Retina (tissue), 1 donor: Measurements from ENCODE around the gene POMGNT1.
"Not testable (repeated sequence)": the region's sequence is repeated elsewhere in the genome, so short reads cannot be mapped to it uniquely, and the experiment has no call there.

Experiments used
- DNase-seq: peaks from one replicate; pipeline ENCODE4 v3.0.0-alpha.2; 2016

POMGNT1 gene

DNA sequence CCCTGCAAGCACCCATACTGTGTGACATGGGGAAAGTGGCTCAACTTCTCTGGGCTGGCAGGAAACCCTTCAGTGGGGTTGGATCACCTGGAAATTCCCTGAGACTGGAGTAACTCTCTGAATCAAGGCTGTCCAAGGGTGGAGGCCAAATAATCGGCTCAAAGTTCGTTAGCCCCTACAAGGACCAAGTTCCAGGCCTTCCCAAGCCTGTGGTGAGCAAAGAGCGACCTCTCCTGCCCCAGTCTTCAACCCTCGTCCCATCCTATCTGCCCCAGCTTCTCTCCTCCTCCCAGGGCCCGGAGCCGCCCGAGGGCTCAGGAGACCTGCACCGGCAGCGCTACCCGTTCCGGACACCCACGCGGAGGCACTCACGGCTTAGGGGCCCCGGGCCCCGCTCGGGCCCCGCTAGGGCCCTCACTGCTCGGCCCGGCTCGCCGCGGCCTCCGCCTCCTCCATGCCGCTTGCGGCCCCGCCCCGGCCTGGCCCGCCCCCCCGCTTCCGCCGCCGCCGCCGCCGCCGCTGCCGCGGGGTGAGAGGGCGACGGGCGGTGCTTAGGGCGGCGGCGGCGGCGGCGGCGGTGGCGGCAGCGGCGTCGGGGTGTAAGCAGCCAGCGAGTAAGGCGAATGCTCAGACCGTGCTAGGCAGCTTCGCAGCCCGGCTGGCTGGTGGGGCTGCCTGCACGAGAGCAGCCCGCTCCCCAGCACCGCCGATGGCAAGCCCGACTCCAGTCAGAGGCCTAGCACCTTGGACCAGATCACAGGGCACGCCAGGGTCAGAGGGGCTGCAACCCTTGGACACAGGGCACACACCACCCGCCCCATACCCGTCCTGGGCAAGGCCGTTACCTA, at the start of gene POMGNT1:
Gene POMGNT1, minus strand, starts transcription at position 471 of the 848 bp plus-strand sequence. CDS start 613 bp downstream, outside the sequence.
- DNase-seq = peak; percentile 81

DNA sequence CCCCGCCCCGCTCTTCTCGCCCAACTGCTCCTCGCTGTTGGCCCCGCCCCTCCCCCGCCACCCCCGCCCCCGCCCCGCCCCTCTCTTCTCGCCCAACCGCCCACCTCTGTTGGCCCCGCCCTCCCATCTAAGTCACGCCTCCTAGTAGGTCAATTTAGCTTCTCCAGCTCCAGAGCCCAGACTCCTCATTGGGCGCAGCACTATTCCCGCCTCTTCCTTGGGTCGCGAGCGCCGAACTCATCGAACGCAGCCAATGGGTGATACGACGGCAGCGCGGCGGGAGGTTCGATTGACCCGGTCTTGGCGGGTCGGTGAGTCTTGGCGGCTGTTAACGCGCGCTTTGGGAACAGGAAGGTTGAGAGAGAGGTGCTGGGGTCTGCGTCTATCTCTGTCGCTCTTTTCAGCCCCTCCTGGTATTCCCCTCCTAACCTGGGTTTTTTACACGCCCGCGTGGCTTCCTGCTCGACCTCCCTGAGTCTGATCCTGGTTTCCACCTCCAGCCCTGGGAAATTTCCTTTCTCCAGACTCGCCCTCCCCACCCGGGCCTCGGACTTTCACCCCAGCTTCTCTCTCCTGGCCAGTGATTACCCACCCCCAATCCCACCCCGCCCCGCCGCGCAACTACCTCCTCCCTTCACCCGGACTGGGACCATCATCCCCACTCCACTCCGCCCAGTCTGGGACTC, 49.3 kb upstream of the POMGNT1 start, which contains the start of gene RAD54L:
Gene RAD54L, plus strand, starts transcription at position 328 of the 686 bp plus-strand sequence. CDS start 643 bp downstream, outside the sequence.
- peak; percentile 96 for DNase-seq

GRCh38 chr1:46246548-46247435, 48.6 kb upstream of the POMGNT1 start:
- peak; percentile 76 for DNase-seq

DNA sequence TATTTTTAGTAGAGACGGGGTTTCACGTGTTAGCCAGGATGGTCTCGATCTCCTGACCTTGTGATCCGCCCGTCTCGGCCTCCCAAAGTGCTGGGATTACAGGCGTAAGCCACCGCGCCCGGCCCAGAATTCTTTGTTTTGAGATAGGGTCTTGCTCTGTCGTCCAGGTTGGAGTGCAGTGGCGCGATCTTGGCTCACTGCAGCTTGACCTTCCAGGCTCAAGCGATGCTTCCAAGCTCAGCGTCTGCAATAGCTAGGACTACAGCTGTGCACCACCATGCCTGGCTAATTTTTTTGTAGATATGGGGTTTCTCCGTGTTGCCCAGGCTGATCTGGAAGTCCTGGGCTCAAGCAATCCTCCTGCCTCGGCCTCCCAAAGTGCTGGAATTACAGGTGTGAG, 47.9 kb upstream of the POMGNT1 start:
- not testable (repeated sequence) for DNase-seq

DNA sequence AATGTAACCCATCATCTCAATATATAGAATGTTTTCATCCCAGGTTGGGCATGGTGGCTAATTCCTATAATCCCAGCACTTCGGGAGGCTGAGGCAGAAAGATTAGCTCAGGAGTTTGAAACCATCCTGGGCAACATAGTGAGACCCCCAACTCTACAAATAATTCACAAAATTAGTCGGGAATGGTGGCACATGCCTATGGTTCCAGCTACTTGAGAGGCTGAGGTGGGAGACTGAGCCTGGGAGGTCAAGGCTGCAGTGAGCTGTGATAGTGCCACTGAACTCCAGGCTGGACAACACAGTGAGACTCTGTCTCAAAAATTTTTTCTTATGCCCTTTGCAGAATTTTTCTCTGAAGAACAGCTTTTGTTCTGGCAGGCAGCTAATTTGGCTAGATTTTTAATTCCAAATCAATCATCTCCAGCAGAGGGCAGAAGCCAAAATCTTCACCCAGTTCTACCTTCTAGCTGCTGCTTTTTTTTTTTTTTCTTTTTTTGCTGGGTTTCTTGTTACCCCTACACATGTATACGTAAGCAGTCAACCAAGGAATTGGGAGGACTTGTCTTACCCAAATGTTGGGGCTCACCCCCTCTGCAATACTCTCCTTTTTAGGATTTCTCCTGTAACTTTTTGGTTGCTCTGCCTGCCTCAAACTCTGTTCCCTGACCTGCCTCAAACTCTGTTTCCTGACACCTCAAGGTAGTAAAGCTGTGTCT, 46.6 kb upstream of the POMGNT1 start:
- DNase-seq = no peak

DNA sequence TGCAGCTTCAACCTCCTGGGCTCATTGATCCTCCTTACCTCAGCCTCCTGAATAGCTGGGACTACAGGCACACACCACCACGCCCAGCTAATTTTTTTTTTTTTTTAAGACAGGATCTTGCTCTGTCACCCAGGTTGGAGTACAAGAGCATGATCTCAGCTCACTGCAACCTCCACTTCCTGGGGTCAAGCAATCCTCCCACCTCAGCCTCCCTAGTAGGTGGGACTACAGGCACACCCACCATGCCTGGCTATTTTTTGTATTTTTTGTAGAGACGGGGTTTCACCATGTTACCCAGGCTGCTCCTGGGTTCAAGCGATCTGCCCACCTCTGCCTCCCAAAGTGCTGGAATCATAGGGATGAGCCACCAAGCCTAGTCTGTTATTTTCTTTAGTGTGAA, 45.6 kb upstream of the POMGNT1 start:
- not testable (repeated sequence) for DNase-seq

DNA sequence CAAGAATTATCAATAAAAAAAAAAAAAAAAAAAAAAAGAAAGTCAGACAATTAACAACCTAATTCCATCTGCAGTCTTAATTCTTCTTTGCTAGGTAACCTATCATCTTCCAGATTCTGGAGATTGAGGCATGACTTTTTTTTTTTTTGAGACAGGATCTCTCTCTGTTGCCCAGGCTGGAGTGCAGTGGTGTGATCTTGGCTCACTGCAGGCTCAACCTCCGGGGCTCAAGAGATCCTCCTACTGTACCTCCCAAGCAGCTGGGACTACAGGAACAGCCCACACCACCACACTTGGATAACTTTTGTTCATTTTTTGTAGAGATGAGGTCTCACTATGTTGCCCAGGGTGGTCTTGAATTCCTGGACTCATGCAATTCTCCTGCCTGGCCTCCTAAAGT, 44.7 kb upstream of the POMGNT1 start:
- no peak for DNase-seq

DNA sequence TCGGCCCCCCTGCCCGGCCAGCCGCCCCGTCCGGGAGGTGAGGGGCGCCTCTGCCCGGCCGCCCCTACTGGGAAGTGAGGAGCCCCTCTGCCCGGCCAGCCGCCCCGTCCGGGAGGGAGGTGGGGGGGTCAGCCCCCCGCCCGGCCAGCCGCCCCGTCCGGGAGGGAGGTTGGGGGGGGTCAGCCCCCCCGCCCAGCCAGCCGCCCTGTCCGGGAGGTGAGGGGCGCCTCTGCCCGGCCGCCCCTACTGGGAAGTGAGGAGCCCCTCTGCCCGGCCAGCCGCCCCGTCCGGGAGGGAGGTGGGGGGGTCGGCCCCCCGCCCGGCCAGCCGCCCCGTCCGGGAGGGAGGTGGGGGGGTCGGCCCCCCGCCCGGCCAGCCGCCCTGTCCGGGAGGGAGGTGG, 43.5 kb upstream of the POMGNT1 start:
- not testable (repeated sequence) for DNase-seq

DNA sequence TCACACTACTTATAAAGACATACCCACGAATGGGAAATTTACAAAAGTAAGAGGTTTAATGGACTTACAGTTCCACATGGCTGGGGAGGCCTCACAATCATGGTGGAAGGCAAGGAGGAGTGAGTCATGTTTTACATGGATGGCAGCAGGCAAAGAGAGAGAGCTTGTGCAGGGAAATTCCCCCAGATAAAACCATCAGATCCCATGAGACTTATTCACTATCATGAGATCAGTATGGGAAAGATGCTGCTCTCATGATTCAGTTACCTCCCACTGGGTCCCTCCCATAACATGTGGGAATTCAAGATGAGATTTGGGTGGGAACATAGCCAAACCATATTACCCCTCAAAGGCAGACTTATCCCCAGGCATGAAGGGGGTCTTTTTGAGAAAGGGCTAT, 40.6 kb upstream of the POMGNT1 start:
- DNase-seq = not testable (repeated sequence)

GRCh38 chr1:46236882-46237281, 38.6 kb upstream of the POMGNT1 start:
- DNase-seq = no peak

- not testable (repeated sequence) for DNase-seq
Measured at GRCh38 chr1:46231231-46231630, 33.0 kb upstream of the POMGNT1 start.

- no peak for DNase-seq
Measured at GRCh38 chr1:46224966-46225365, 26.7 kb upstream of the POMGNT1 start.

DNA sequence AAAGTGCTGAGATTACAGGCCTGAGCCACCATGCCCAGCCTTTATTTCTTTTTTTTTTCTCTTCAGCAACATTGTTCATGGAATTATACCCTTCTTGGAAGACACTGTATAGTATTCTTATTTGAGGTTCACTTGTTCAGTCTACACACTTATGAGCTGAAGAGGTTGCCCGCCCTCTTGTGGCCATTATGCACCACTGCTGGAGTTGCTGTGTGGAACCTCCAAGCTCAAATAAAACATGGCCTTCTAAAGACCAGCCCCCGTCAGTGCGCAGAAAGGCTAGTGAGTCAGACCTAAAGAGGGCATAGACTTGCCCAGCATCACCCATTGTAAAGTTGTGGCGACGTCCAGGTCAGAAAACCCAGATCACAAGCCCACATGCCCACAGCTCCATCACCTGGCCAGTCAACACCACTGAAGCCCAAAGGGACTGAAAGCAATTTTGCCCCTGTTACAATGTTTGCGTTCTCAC, 25.3 kb upstream of the POMGNT1 start:
- DNase-seq = peak; percentile 81

GRCh38 chr1:46223055-46223454, 24.8 kb upstream of the POMGNT1 start:
- DNase-seq = not testable (repeated sequence)

GRCh38 chr1:46221749-46222148, 23.5 kb upstream of the POMGNT1 start:
- peak; percentile 55 for DNase-seq

GRCh38 chr1:46220808-46221207, 22.6 kb upstream of the POMGNT1 start:
- no peak for DNase-seq

DNA sequence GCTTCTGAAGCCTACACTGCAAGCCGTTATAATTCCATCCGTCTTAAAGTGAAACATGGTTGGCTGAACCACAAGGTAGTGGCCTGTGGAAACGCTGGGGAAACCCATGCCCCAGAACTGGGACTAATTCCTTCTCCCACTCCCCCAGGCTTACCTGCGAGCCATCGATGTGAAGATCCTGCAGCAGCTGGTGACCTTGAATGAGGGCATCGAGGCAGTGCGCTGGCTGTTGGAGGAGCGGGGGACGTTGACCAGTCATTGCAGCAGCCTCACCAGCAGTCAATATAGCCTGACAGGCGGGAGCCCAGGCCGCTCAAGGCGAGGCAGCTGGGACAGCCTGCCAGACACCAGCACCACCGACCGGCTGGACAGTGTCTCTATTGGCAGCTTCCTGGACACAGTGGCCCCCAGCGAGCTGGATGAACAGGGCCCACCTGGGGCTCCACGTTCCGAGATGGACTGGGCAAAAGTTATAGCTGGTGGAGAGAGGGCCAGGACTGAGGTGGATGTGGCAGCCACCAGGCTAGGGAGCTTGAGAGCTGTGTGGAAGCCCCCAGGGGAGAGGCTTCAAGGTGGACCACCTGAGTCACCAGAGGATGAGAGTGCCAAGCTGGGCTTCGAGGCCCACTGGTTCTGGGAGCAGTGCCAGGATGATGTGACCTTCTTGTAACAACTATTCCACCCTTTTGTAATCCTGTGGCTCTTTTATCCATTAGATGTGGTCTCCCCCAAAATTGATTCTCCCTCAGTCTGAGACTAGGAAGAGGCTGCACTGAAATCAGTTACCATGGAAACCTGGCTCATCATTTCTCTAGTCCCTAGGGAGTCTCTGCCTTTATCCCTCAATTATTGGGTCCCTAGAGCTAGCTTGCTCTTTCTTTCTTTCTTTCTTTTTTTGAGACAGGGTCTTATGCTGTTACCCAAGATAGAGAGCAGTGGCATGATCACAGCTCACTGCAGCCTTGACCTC, 21.6 kb upstream of the POMGNT1 start:
- no peak for DNase-seq

DNA sequence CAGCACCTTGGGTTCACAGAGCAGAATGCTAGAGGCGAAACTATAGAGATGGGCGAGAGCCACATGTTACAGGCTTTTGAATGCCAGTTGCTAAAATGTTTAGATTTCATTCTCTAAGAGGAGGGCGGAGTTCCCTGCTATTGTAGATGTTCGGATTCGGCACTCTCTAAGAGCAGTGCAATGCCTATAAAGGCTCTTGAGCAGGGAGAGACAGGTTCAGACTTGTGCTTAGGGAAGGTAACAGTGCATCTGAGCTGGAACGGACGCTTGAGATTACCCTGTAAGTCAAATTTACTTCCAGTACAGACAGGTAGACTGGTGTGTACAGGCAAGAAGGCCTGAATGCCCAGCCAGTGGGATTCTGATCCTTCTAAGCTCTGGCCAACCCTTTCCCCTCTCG, 20.2 kb upstream of the POMGNT1 start:
- DNase-seq = no peak

- DNase-seq = no peak
Measured at GRCh38 chr1:46215504-46215903, 17.3 kb upstream of the POMGNT1 start.

GRCh38 chr1:46211051-46211450, 12.8 kb upstream of the POMGNT1 start:
- DNase-seq = no peak

DNA sequence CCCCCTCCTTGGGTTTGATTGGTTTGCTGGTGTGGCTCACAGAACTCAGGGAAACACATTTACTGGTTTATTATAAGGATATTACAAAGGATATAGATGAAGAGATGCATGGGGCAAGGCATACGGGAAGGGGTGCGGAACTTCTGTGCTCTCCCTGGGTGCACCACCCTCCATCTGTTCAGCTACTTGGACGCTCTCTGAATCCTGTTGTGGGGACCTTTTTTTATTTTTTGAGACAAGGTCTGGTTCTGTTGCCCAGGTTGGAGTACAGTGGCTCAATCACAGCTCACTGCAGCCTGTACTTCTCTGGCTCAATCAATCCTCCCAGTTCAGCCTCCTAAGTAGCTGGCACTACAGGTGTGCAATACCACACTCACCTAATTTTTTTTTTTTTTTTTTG, 12.3 kb upstream of the POMGNT1 start:
- DNase-seq = no peak
